Measurements from ENCODE around the gene MYH2.
"Not testable (repeated sequence)": the region's sequence is repeated elsewhere in the genome, so short reads cannot be mapped to it uniquely, and the experiment has no call there.

The MYH2 gene

GRCh38 chr17:10541179-10541578, 8.3 kb downstream of the MYH2 start:
- DNase-seq (ENCODE audit: low spot score in 2 of 2); H3K4me3 Mint-ChIP-seq; H3K36me3 Mint-ChIP-seq; ATAC-seq (ENCODE audit: low read depth); H3K4me1 Mint-ChIP-seq; H3K27ac Mint-ChIP-seq; H3K27me3 Mint-ChIP-seq; H3K9me3 Mint-ChIP-seq: not testable (repeated sequence)

GRCh38 chr17:10532026-10532425, 17.4 kb downstream of the MYH2 start:
- H3K36me3 Mint-ChIP-seq, result no peaks in the 10 kb centered on the region
- DNase-seq (ENCODE audit: low spot score in 2 of 2) (no peak), ATAC-seq (ENCODE audit: low read depth) (no peak)
- H3K27me3 Mint-ChIP-seq, result peaks cover 3% of the 10 kb centered on the region
- no peaks in the 10 kb centered on the region for H3K4me1 Mint-ChIP-seq
- no peak overlapping the region for H3K4me3 Mint-ChIP-seq
- H3K9me3 Mint-ChIP-seq, result no peaks in the 10 kb centered on the region
- no peak overlapping the region for H3K27ac Mint-ChIP-seq

GRCh38 chr17:10527419-10527818, 22.0 kb downstream of the MYH2 start:
- peaks cover 2% of the 10 kb centered on the region for H3K27me3 Mint-ChIP-seq
- no peak overlapping the region for H3K4me3 Mint-ChIP-seq
- no peak for ATAC-seq (ENCODE audit: low read depth)
- H3K9me3 Mint-ChIP-seq, result peaks cover 3% of the 10 kb centered on the region
- H3K27ac Mint-ChIP-seq, result no peak overlapping the region
- no peak for DNase-seq (ENCODE audit: low spot score in 2 of 2)
- no peaks in the 10 kb centered on the region for H3K4me1 Mint-ChIP-seq
- no peaks in the 10 kb centered on the region for H3K36me3 Mint-ChIP-seq

GRCh38 chr17:10526517-10526916, 22.9 kb downstream of the MYH2 start:
- peaks cover 3% of the 10 kb centered on the region for H3K9me3 Mint-ChIP-seq
- ATAC-seq (ENCODE audit: low read depth) (no peak), DNase-seq (ENCODE audit: low spot score in 2 of 2) (no peak)
- peaks cover 2% of the 10 kb centered on the region for H3K27me3 Mint-ChIP-seq
- H3K36me3 Mint-ChIP-seq, result no peaks in the 10 kb centered on the region
- H3K4me3 Mint-ChIP-seq, result no peak overlapping the region
- H3K27ac Mint-ChIP-seq, result no peak overlapping the region
- no peaks in the 10 kb centered on the region for H3K4me1 Mint-ChIP-seq

GRCh38 chr17:10523064-10523463, 26.4 kb downstream of the MYH2 start:
- no peaks in the 10 kb centered on the region for H3K4me1 Mint-ChIP-seq
- DNase-seq (ENCODE audit: low spot score in 2 of 2), result no peak
- no peak for ATAC-seq (ENCODE audit: low read depth)
- no peaks in the 10 kb centered on the region for H3K36me3 Mint-ChIP-seq
- peaks cover 2% of the 10 kb centered on the region for H3K27me3 Mint-ChIP-seq
- H3K4me3 Mint-ChIP-seq, result no peak overlapping the region
- H3K9me3 Mint-ChIP-seq, result peaks cover 3% of the 10 kb centered on the region
- no peak overlapping the region for H3K27ac Mint-ChIP-seq

- DNase-seq (ENCODE audit: low spot score in 2 of 2) (no peak), ATAC-seq (ENCODE audit: low read depth) (no peak)
- Mint-ChIP-seq H3K4me3 (no peak overlapping the region), H3K27me3 (peaks cover 2% of the 10 kb centered on the region), H3K4me1 (no peaks in the 10 kb centered on the region), H3K27ac (no peak overlapping the region), H3K36me3 (no peaks in the 10 kb centered on the region), H3K9me3 (peaks cover 3% of the 10 kb centered on the region)
Observed at GRCh38 chr17:10521949-10522348, 27.5 kb downstream of the MYH2 start.

- no peak for ATAC-seq (ENCODE audit: low read depth)
- no peaks in the 10 kb centered on the region for H3K36me3 Mint-ChIP-seq
- H3K4me3 Mint-ChIP-seq, result no peak within 1 kb of the TSS
- peaks cover 2% of the 10 kb centered on the region for H3K9me3 Mint-ChIP-seq
- no peak for DNase-seq (ENCODE audit: low spot score in 2 of 2)
- no peaks in the 10 kb centered on the region for H3K27me3 Mint-ChIP-seq
- no peaks in the 10 kb centered on the region for H3K4me1 Mint-ChIP-seq
- no peak within 1 kb of the TSS for H3K27ac Mint-ChIP-seq
Observed at GRCh38 chr17:10518271-10519037, 31.0 kb downstream of the MYH2 start, which contains the start of gene MYH1. Gene MYH1 (minus strand): TSS chr17:10518542. CDS start chr17:10516642, 1,900 bp downstream.

- Mint-ChIP-seq H3K36me3 (no peaks in the 10 kb centered on the region), H3K27ac (no peak overlapping the region)
- ATAC-seq (ENCODE audit: low read depth), result no peak
Observed at GRCh38 chr17:10516638-10517037, 32.8 kb downstream of the MYH2 start.

GRCh38 chr17:10516065-10516464, 33.4 kb downstream of the MYH2 start:
- ATAC-seq (ENCODE audit: low read depth) (no peak), DNase-seq (ENCODE audit: low spot score in 2 of 2) (no peak)
- no peaks in the 10 kb centered on the region for H3K36me3 Mint-ChIP-seq
- H3K27me3 Mint-ChIP-seq, result no peaks in the 10 kb centered on the region
- no peak overlapping the region for H3K4me3 Mint-ChIP-seq
- H3K4me1 Mint-ChIP-seq, result no peaks in the 10 kb centered on the region
- H3K27ac Mint-ChIP-seq, result no peak overlapping the region
- no peaks in the 10 kb centered on the region for H3K9me3 Mint-ChIP-seq

More at GRCh38 chr17:10516638-10517037, 32.8 kb downstream of the MYH2 start:
- Mint-ChIP-seq H3K4me3 (no peak overlapping the region), H3K9me3 (no peaks in the 10 kb centered on the region), H3K4me1 (no peaks in the 10 kb centered on the region), H3K27me3 (no peaks in the 10 kb centered on the region)
- no peak for DNase-seq (ENCODE audit: low spot score in 2 of 2)

- no peaks in the 10 kb centered on the region for H3K4me1 Mint-ChIP-seq
Observed at GRCh38 chr17:10513299-10514067, 36.0 kb downstream of the MYH2 start.

GRCh38 chr17:10512856-10513255, 36.6 kb downstream of the MYH2 start:
- Mint-ChIP-seq H3K27me3 (no peaks in the 10 kb centered on the region), H3K36me3 (no peaks in the 10 kb centered on the region), H3K9me3 (no peaks in the 10 kb centered on the region), H3K27ac (no peak overlapping the region), H3K4me1 (no peaks in the 10 kb centered on the region), H3K4me3 (no peak overlapping the region)
- DNase-seq (ENCODE audit: low spot score in 2 of 2) (no peak), ATAC-seq (ENCODE audit: low read depth) (no peak)

More at GRCh38 chr17:10513299-10514067, 36.0 kb downstream of the MYH2 start:
- H3K9me3 Mint-ChIP-seq, result no peaks in the 10 kb centered on the region
- DNase-seq (ENCODE audit: low spot score in 2 of 2), result no peak
- H3K4me3 Mint-ChIP-seq, result no peak overlapping the region
- H3K36me3 Mint-ChIP-seq, result no peaks in the 10 kb centered on the region
- ATAC-seq (ENCODE audit: low read depth), result no peak
- H3K27me3 Mint-ChIP-seq, result no peaks in the 10 kb centered on the region
- no peak overlapping the region for H3K27ac Mint-ChIP-seq

GRCh38 chr17:10499950-10500349, 49.5 kb downstream of the MYH2 start:
- Mint-ChIP-seq H3K4me3 (no peak overlapping the region), H3K27me3 (peaks cover 5% of the 10 kb centered on the region), H3K36me3 (no peaks in the 10 kb centered on the region), H3K9me3 (peaks cover 3% of the 10 kb centered on the region), H3K4me1 (no peaks in the 10 kb centered on the region), H3K27ac (no peak overlapping the region)
- ATAC-seq (ENCODE audit: low read depth) (no peak), DNase-seq (ENCODE audit: low spot score in 2 of 2) (no peak)

- Mint-ChIP-seq H3K27ac (no peak overlapping the region), H3K4me1 (no peaks in the 10 kb centered on the region), H3K9me3 (peaks cover 19% of the 10 kb centered on the region), H3K36me3 (peaks cover 1% of the 10 kb centered on the region), H3K27me3 (peaks cover 5% of the 10 kb centered on the region), H3K4me3 (no peak overlapping the region)
- ATAC-seq (ENCODE audit: low read depth) (no peak), DNase-seq (ENCODE audit: low spot score in 2 of 2) (no peak)
Observed at GRCh38 chr17:10492004-10492403, 57.5 kb downstream of the MYH2 start.

- DNase-seq (ENCODE audit: low spot score in 2 of 2) (no peak), ATAC-seq (ENCODE audit: low read depth) (no peak)
- H3K4me1 Mint-ChIP-seq, result no peaks in the 10 kb centered on the region
- peaks cover 15% of the 10 kb centered on the region for H3K9me3 Mint-ChIP-seq
- H3K4me3 Mint-ChIP-seq, result no peak overlapping the region
- H3K27me3 Mint-ChIP-seq, result no peaks in the 10 kb centered on the region
- H3K36me3 Mint-ChIP-seq, result no peaks in the 10 kb centered on the region
- no peak overlapping the region for H3K27ac Mint-ChIP-seq
Observed at GRCh38 chr17:10482252-10482651, 67.2 kb downstream of the MYH2 start.
